Brain pericyte (primary cell): ENCODE data around the gene SELENOV.
"Not testable (repeated sequence)": the region's sequence is repeated elsewhere in the genome, so short reads cannot be mapped to it uniquely, and the experiment has no call there.

Source experiments
- DNase-seq: peaks from one replicate; pipeline ENCODE4 v3.0.0-alpha.2; 2012; ENCODE audit warnings: low read depth, low spot score

The SELENOV gene, protein sequence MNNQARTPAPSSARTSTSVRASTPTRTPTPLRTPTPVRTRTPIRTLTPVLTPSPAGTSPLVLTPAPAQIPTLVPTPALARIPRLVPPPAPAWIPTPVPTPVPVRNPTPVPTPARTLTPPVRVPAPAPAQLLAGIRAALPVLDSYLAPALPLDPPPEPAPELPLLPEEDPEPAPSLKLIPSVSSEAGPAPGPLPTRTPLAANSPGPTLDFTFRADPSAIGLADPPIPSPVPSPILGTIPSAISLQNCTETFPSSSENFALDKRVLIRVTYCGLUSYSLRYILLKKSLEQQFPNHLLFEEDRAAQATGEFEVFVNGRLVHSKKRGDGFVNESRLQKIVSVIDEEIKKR

DNA sequence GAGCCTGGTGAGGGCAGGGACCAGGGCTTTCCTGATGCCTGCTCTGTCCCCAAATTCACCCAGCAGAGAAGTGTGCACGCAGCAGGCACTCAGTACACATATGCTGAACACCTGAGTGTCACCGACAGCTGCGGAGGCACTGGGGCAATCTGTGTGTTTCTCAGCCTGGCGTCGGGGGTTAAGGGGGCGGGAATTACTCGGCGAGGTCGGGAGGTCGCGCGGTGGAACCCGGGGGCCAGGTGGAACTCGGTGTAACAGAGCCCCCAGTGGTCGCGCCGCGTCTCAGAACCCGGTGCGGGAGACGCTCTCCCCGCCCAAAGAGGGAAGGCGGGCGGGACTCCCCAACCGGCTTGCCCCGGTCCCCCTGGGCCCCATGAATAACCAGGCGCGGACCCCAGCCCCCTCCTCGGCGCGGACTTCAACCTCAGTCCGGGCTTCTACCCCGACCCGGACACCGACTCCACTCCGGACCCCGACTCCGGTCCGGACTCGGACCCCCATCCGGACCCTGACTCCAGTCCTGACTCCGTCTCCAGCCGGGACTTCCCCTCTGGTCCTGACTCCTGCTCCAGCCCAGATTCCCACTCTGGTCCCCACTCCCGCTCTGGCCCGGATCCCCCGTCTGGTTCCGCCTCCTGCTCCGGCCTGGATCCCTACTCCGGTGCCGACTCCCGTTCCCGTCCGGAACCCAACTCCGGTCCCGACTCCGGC is at the start of gene SELENOV:
SELENOV (plus strand) TSS at position 300 of the 711 bp plus-strand sequence; CDS start at position 374, 74 bp downstream.
- DNase-seq, result no peak

DNA sequence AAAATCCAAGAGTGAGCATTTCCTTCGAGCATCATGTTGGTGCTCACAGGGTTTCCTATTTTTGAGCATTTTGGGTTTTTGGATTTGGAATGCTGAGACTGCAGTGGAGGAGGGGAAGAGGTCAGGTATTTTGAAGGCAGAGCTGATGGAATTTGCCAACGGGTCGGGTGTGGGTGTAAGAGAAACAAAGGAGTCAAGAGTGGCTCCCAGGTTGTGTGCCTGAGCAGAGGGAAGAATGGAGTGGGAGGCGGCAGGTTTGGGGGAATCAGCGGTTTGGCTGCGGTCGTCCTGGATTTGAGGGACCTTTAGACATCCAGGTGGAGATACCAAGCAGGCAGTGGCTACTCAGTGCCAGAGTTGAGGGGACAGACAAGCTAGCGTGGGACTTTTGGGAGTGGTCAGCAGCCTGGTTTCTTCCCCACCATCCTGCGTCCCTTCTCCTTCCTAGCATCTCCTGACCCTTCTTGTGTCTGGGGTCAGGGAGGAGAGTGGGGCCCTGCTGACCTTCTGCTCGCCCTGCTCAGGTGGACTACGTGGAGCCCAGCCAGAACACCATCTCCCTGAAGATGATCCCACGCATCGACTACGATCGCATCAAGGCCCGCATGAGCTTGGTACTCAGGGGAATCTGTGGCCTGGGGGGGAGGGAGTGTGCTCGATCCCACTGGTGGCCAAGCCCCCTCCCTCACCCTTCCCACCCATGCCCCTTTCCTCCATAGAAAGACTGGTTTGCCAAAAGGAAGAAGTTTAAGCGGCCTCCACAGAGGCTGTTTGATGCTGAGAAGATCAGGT is 48.8 kb upstream of the SELENOV start:
- no peak for DNase-seq

DNA sequence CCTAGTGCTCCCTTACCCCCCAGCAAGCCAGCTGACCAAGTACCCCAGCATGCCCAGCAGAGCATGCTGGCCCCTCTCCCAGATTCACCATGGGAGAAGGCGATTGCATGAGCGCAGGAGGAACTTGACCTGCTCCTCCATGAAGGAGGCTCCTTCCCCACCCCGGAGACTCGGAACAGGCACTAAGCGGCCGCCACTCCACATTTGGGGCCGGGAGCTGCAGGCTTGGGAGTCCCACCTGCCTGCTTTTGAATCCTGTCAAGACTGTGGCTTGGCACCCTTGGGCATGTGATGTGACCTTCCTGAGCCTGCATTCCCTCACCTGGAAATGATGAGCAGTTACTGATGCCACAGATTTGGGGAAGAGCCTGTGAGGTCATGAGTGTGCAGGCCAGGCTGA is 47.0 kb upstream of the SELENOV start:
- DNase-seq, result no peak

DNA sequence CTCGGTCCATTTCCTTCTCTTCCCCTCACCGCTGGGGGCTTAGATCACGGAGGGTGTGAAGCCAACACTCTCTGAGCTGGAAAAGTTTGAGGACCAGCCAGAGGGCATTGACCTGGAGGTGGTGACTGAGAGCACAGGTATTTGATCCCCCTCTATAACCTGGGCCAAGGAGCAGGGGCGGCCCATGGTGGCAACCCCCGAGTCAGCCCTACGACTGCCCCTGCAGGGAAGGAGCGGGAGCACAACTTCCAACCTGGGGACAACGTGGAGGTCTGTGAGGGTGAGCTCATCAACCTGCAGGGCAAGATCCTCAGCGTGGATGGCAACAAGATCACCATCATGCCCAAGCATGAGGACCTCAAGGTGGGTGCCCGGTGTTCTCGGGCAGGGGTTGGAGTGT is 45.9 kb upstream of the SELENOV start:
- no peak for DNase-seq

DNA sequence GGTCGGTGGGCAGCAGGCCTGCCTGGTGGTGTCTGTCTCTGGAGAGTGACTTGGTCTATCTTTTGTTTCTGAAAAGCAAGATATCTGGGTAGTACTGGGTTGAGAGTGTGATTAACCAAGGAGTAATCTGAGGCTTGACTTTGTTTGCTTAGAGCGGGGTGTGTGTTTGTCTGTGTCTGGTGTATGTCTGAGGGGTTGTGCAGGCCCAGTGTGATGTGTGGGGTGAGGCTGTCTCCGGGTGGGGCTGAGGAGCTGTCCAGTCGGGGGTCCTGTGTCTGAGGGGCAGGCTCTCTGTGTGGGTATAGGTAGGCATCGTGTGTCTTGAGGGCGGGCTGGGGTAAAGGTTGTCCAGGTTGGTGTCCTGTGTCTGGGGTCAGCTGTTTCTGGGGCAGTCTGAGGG is 45.4 kb upstream of the SELENOV start:
- no peak for DNase-seq

DNA sequence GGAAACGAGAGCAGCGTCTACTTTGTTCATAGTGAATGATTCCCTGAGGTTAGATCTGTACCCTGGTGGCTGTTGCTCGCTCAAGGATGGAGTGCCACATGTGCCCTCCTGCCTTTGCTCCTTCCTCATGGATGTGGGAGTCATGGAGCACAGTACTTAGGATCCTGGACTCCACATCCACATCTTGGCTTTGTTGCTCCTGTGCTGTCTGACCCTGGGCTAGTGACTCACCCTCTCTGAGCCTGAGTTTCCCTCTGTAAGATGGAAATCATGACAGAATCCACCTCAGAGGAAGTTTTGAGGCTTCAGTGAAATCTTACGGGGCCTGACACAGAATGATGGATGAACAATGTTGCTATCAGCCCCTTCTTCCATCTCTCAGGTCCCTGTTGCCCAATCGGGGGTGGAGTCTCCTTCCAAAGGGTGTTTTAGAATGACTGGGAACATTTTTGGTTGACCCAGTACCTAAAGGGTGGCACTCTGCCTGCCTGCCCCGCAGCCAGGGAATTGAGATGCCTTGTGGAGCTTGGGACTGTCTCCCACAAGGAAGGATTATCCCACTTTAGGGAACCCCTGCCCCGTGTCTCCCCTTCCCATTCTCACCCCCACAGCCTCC is 44.1 kb upstream of the SELENOV start:
- DNase-seq, result no peak

DNA sequence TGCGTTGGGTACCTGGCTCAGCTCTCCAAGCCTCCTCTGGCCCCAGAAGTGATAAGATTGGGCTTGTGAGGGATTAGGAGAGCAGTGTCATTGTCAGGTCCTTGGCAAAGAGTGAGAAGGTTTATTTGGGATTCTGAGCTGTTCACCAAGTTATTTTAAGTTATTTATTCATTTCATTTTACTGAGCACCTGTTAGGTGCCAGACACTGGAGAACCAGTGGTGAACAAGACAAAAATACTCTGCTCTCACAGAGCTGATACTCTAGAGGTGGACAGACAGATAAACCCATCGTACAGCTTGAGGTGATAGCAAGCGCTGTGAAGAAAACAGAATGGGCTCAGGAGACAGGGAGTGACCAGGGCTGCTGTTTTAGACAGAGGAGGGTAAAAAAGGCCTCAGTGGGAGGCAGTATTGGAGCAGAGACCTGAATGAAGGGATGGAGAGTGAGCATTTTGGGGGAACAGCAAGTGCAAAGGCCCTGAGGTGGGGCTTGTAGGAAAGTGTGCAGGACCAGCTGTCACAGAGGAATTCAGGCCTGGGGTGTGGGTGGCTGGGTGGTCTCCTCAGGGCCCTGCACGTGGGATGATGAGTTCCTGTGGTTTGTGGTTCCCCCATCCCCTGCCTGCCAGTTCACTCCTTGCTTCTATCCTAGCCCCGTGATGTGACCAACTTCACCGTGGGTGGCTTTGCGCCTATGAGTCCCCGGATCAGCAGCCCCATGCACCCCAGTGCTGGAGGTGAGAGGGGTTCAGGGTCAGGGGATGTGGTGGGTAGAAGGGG is 43.0 kb upstream of the SELENOV start:
- no peak for DNase-seq

DNA sequence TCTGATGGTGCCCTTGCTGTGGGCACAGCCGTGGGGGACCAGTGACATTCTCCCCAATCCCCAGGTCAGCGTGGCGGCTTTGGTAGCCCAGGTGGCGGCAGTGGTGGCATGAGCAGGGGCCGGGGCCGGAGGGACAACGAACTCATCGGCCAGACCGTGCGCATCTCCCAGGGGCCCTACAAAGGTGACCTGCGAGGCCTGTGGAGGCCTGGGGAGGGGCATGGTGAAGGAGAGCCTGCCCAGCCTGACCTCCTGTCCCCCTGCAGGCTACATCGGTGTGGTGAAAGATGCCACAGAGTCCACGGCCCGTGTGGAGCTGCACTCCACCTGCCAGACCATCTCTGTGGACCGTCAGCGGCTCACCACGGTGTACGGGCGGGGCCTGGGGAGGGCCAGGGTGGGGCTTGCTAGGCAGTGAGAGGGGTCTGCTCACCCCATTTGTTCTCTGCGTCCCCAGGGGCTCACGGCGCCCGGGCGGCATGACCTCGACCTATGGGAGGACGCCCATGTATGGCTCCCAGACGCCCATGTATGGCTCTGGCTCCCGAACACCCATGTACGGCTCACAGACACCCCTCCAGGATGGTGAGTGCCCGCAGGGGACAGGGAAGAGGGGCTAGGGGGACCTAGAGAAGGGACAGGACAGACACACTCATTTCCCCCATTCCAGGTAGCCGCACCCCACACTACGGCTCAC is 42.0 kb upstream of the SELENOV start:
- no peak for DNase-seq

DNA sequence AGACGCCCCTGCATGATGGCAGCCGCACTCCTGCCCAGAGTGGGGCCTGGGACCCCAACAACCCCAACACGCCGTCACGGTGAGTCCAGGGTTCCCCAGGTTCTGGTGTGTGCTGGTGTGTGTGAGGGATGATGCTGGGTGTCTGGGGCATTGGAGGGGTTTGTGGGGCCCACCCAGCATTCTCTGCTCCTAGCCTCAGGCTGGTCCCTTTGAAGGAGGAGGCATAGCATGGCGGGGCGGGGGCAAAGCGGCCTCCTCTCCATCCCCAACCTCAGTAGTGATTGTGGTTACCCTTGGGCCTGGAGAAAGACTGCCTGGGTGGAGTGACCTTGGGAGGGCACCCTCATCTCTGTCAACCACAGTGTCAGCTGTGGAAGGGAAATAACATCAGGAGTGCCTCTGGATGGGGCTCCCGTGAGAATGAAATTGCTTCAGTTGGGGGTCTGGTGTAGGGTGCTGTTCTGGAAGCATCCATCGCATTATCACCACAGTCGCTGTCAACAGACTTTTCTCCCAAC is 41.4 kb upstream of the SELENOV start:
- no peak for DNase-seq

DNA sequence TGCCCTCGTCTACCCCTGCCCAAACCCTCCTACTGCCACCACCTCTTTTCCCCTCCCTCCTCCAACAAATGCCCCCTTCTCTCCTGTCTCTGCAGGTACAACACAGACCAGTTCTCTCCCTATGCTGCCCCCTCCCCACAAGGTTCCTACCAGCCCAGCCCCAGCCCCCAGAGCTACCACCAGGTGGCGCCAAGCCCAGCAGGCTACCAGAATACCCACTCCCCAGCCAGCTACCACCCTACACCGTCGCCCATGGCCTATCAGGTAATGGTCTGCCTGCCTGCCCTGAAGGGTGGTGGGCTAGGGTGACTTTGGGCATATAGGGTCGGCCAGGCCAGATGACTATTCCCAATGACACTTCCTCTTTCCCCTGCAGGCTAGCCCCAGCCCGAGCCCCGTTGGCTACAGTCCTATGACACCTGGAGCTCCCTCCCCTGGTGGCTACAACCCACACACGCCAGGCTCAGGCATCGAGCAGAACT is 40.8 kb upstream of the SELENOV start:
- DNase-seq, result no peak

DNA sequence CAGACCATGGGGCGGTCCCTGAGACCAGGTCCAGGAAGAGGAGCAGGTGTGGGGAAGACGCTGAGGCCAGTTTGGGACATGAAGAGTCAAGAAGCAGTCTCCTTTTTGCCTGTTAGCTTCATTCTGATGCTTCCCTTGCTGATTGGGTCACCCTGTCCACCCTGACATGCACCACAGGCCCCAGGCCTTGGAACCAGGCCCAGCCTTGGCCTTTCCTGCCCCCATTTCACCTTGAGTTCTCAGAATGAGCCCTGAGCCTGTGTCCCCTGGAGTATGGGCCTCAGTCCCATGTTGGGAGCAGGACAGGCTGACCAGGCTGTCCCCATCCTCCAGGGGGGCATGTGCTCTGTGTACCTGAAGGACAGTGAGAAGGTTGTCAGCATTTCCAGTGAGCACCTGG is 39.2 kb upstream of the SELENOV start:
- no peak for DNase-seq

DNA sequence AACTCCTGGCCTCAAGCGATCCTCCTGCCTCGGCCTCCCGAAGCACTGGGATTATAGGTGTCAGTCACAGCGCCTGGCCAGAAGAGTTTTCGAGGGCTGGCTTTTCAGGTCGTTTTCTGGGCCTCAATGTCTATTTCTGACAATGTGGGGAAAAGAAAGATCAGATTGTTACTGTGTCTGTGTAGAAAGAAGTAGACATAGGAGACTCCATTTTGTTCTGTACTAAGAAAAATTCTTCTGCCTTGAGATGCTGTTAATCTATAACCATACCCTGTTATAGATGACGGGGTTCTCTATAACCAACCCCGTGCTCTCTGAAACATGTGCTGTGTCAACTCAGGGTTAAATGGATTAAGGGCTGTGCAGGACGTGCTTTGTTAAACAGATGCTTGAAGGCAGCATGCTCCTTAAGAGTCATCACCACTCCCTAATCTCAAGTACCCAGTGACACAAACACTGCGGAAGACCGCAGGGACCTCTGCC is 35.6 kb upstream of the SELENOV start:
- DNase-seq, result not testable (repeated sequence)

DNA sequence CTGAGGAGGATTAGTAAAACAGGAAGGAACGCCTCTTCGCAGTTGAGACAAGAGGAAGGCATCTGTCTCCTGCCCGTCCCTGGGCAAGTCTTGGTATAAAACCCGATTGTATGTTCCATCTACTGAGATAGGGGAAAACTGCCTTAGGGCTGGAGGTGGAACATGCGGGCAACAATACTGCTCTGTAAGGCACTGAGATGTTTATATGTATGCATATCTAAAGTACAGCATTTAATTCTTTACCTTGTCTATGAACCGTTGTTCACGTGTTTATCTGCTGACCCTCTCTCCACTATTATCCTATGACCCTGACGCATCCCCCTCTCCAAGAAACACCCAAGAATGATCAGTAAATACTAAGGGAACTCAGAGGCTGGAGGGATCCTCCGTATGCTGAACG is 35.0 kb upstream of the SELENOV start:
- no peak for DNase-seq

DNA sequence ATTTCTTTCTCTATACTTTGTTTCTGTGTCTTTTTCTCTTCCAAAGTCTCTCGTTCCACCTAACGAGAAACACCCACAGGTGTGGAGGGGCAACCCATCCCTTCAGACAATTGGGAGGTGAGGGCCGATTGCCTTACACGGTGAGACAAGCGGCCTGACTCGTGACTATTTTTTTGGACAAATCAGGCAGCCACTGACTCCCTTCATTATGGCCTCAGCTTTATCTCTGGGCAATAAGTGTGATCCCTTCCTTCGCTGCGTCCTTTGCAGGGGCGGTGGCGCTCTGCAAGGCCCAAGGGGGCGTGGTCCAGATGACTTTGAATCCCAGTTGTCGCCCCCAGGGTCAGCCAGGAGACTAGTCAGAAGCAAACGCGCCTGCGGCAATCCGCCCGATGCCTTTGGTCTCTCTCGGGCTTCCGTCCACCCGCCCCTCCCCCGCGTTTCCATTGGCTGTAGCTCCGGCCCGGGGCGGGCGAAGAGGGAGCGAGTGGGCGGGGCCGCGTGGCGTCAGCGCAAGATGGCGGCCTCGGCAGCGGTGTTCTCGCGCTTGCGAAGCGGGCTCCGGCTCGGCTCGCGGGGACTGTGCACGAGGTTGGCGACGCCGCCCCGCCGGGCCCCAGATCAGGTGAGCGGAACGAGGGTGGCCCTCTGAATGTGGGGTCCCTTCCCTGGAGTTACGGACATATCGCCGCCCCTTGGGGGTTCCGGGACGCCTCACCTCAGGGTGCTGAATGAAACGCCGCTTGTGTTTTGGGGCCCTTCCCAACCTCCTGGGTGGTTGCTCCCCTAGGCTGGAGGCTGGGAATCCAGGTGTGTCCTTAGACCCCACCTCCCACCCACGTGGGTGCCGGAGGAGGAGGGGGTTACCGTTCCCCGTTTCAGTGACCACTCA is 34.4 kb upstream of the SELENOV start, which contains the start of gene TIMM50:
TIMM50 (plus strand) TSS at position 502 of the 892 bp plus-strand sequence; CDS start at position 518, 16 bp downstream.
- DNase-seq, result peak; percentile 66

DNA sequence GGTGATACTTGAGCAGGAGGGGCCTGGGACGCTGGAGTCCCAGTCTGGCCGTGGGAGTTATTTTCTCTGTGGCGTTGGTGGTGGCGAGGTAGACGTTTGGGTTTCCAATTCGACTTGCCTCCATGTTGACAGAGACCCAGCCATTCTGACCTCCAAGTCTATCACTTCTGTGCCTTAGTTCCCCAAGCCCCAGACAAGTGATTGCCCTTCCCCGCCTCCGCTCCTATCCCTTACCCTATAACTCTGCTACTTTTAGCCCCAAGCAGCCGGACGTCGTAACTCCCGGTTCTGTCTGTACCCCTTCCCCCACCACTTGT is 33.8 kb upstream of the SELENOV start:
- DNase-seq, result no peak

DNA sequence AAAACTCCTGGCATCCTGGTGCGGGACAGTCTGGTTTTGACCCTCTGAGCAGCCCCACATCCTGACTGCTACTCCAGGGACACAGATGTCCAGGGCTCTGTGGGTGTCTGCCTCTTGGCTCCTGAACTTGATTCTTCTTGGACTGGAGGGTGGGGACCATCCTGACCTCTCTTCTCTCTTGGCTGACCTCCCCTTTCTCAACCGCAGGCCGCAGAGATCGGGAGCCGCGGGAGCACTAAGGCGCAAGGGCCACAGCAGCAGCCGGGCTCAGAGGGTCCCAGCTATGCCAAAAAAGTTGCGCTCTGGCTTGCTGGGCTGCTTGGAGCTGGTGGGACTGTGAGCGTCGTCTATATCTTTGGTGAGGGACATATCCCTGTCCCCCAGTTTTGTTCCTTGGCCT is 33.3 kb upstream of the SELENOV start:
- DNase-seq, result no peak

DNA sequence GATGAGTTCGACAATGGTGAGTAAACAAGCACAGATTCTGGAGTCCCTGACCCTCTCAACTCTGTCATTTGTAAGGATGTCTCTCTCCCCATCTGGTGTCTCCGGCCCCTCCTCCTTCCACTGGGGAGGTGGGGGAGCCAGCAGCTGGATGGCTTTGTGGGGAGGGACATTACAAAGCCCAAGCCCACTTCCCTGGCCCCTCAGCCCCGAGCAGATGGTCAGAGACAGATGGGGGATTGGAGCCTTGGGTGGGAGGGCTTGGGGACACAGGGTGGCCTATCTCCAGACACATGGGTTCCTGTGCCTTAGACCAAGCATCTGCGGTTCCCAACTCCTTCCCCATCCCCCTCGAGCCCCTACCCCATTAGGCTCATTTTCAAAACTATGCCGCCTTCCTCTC is 31.8 kb upstream of the SELENOV start:
- DNase-seq, result no peak

DNA sequence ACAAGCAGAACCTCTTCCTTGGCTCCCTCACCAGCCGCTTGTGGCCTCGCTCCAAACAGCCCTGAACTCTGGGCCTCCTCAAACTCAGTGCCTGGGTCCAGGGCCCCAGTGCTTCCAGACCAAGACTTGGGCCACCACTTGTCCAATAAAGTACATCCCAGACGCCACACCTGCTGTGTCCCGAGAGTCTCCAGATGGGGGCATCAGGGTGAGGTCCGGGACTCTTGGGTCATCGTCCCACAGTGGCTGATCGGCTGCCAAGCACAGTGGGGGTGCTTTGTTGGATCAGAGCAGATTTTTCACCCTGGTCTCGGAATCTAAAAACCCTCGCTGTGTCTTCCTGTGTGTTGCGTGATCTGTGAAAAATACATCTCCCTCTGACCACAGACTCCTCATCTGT is 25.2 kb upstream of the SELENOV start:
- no peak for DNase-seq

DNA sequence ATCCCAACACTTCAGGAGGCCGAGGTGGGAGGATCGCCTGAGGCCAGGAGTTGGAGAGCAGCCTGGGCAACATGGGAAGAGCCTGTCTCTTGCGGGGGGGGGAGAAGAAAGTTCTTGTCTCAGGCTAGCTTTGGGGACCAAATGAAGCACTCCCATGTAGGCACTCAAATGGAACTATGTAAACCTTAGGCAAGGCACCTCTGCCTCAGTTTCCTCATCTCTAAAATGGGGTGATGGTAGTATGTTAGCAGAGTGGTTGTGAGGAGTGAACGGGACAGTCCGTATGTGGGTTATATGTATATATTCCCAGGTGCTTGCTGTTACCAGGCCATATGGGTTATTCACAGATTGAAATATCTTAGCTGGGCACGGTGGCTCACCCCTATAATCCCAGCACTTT is 22.7 kb upstream of the SELENOV start:
- no peak for DNase-seq
